Kidney (tissue), 14 donors: ENCODE data around the gene CHST2. TPM values are rescaled to one million over a fixed set of nuclear protein-coding genes. Genes with fewer than 3 reads are reported as not detected.
A peak's percentile ranks its signal among the peaks of the same experiment; 100 is the strongest.

Experiments used
- DNase-seq, 5 donors: peaks; one replicate each; pipeline ENCODE4 v3.0.0-alpha.2; 2013 to 2020
- FAIRE-seq: peaks from 2 replicates; lab custom pipeline; 2012; peaks lifted over from hg19 to GRCh38; lab: Jason Lieb, UNC
- H3K27ac ChIP-seq, 2 donors: one replicate each; pipeline ENCODE4 v1.7.0; 2013; ENCODE audit warnings: low read depth in 2 of 2, low read length in 2 of 2, inconsistent platforms in 1 of 2
- H3K27me3 ChIP-seq: one replicate; pipeline ENCODE4 v1.7.1; 2013; ENCODE audit warnings: low read length, inconsistent platforms; ENCODE audit not compliant: control insufficient read depth, insufficient read depth
- H3K36me3 ChIP-seq, 3 donors: one replicate each; pipeline versions ENCODE4 v1.7.0 to v1.7.1; 2013; ENCODE audit warnings: low read length in 3 of 3, control low read depth in 1 of 3, inconsistent platforms in 1 of 3; ENCODE audit not compliant: insufficient read depth in 3 of 3, control insufficient read depth in 2 of 3
- H3K4me1 ChIP-seq, 3 donors: one replicate each; pipeline versions ENCODE4 v1.7.0 to v1.7.1; 2013; ENCODE audit warnings: low read length in 3 of 3, inconsistent platforms in 1 of 3, low read depth in 1 of 3; ENCODE audit not compliant: control insufficient read depth in 2 of 3, insufficient read depth in 2 of 3
- H3K4me3 ChIP-seq, 3 donors: one replicate each; pipeline versions ENCODE4 v1.7.0 to v1.8.1; 2013; ENCODE audit warnings: low read length in 3 of 3, control low read depth in 1 of 3, inconsistent platforms in 1 of 3
- H3K9ac ChIP-seq, 3 donors: one replicate each; pipeline versions ENCODE4 v1.7.0 to v1.7.1; 2013; ENCODE audit warnings: low read length in 3 of 3, control low read depth in 1 of 3, inconsistent platforms in 1 of 3
- H3K9me3 ChIP-seq, 3 donors: one replicate each; pipeline versions ENCODE4 v1.7.0 to v1.7.1; 2013; ENCODE audit warnings: low read length in 3 of 3, control low read depth in 1 of 3, inconsistent platforms in 1 of 3; ENCODE audit not compliant: control insufficient read depth in 2 of 3, insufficient read depth in 1 of 3
- intact Hi-C: fragments of 100-400 bp; cut with DNase I; formaldehyde crosslinking; loops from one replicate; pipeline ENCODE4 v1.11.1; 2022
- polyA plus RNA-seq: library from polyadenylated mRNA; stranded (reverse); fragments of 350-450 nt; fragmentation: Illumina TruSeq; extraction: RNeasy Lipid Tissue Mini Kit (QIAGEN cat#74804); gene quantifications from one replicate; pipeline ENCODE4 v1.2.3, GENCODE V29; 2014; ENCODE audit warnings: low read depth, low replicate concordance; ENCODE audit not compliant: insufficient read depth
- total RNA-seq: library from RNA; stranded (reverse); fragmentation: NEBNext Ultra II Directional; extraction: Animal tissue kit (Norgen Biotek cat#: 25700); gene quantifications from one replicate; pipeline ENCODE4 v1.2.1, GENCODE V29; 2021
- TF ChIP-seq, protein P1 (sequence below): IDR thresholded peaks from 3 replicates; pipeline ENCODE4 v1.5.1; 2012; ENCODE audit warnings: mild to moderate bottlenecking, moderate library complexity, borderline replicate concordance; ENCODE audit not compliant: insufficient read depth; ENCODE audit errors: extremely low read depth
- donor health status: control.
- donor health status: control.
- donor health status: control.
- donor health status: control.
- donor health status: control.
- donor health status: DM: yes; HTN: yes; CAD: no.
- donor health status: Normal renal cell carcinoma (clear cell type).

The CHST2 gene
- total and polyA plus RNA-seq, 2 donors from 2014 or later: 4.4 to 6.0 TPM

DNA sequence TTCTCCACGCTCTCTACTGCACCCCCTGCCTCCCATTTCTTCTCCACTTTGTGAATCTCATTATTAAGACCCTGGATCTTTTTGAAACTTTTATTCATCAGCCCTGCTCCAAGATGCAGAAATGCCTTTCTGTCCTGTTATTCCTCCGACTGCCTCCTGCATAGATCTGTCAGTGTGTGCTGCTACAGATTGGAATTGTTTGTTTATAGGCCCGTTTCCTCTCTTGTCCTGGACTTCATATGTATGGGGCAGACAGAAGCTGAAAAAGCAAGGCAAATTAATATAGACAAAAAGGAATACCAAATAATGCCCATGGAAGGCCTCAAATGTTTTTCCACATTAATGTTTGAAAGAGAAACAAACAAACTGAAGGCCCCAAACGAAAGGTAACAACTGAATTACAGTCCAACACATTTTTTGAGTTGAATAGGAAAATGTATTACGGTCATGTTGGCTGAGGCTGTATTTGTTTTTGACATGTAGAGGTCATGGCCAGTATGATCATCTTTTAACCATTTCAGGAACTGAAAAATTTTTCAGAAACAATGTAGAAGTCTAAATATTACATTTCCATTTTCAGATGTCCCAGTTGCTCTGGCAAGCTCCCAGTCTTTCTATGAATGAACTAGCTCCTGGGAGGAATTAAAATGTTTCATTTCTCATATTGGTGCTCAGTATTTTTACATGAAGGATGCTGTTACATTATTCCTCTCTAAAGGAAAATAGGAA lies 8.8 kb downstream of the CHST2 start:
- Histone ChIP-seq H3K27me3 (no peaks in the 10 kb centered on the region), H3K9ac (no peak overlapping the region), H3K4me1 (peaks cover 0 to 2% (median 0%) of the 10 kb centered on the region in 3 donors), H3K36me3 (no peaks in the 10 kb centered on the region), H3K4me3 (no peak overlapping the region), H3K27ac (no peak overlapping the region), H3K9me3 (no peaks in the 10 kb centered on the region)
- no peak for DNase-seq
- intact Hi-C loops: no loop called here
- TF ChIP-seq, protein P1, sequence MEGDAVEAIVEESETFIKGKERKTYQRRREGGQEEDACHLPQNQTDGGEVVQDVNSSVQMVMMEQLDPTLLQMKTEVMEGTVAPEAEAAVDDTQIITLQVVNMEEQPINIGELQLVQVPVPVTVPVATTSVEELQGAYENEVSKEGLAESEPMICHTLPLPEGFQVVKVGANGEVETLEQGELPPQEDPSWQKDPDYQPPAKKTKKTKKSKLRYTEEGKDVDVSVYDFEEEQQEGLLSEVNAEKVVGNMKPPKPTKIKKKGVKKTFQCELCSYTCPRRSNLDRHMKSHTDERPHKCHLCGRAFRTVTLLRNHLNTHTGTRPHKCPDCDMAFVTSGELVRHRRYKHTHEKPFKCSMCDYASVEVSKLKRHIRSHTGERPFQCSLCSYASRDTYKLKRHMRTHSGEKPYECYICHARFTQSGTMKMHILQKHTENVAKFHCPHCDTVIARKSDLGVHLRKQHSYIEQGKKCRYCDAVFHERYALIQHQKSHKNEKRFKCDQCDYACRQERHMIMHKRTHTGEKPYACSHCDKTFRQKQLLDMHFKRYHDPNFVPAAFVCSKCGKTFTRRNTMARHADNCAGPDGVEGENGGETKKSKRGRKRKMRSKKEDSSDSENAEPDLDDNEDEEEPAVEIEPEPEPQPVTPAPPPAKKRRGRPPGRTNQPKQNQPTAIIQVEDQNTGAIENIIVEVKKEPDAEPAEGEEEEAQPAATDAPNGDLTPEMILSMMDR: no peak
- no peak for FAIRE-seq

DNA sequence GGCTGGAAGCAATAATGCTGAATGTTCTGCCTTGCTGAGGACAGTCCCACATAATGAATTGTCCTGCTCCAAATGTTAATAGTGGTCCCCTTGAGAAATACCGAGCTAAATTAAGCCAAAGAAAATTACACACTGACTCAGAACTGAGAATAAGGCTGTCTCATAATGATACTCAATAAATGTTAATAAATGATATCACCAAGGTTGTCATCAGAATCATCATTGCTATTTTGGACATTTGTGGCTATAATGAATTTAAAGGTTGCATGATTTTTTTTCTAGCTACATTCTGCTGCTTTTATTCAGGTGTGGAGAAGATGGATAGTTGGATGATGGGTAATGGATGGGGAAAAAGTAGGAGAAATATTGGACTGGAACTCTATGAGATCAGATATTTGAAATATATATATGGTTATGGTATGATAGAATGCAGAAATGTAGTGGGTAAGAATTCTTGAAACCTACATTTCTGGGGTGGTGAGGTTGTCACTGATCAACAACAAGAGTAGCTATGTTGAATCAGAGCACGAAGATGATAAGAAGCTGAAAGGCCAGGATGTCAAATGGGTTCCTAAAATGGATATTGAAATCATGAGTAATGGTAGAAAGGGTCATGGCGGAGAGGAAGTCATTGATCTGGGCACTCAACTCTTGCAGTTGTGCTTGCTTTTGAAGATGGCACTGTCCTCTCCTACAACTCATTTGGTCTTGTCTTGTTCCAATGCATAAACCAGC lies 12.8 kb downstream of the CHST2 start:
- H3K9me3 ChIP-seq: no peaks in the 10 kb centered on the region
- H3K9ac ChIP-seq: no peak overlapping the region
- FAIRE-seq (no peak), DNase-seq (no peak)
- TF ChIP-seq, protein P1: no peak
- no peak overlapping the region for H3K4me3 ChIP-seq
- H3K27me3 ChIP-seq: no peaks in the 10 kb centered on the region
- H3K36me3 ChIP-seq: no peaks in the 10 kb centered on the region
- intact Hi-C loops: no loop called here
- no peaks in the 10 kb centered on the region for H3K4me1 ChIP-seq
- H3K27ac ChIP-seq: no peak overlapping the region

DNA sequence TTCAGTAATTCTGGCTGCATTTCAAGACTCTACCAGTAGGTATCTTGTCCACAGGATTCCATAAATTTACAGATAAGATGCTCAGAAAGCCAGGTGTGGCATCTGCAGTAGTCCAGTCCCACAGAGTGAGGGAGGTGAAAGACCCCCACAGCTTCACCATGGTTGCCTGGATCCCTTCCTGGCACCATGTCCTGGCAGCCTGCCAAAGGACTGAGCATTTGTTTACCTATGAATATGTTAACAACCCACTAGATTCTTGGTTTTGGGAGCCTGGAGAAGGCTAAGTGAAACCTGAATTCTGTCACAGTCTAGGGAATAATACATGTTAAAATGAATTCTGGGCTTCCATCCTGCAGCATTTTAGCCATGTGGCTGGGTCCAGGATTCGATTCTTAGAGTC lies 14.9 kb downstream of the CHST2 start:
- H3K36me3 ChIP-seq: no peaks in the 10 kb centered on the region
- no peak overlapping the region for H3K9ac ChIP-seq
- intact Hi-C loops: no loop called here
- DNase-seq (peak in 2 of 5 donors; percentile 33 to 47), FAIRE-seq (no peak)
- H3K27me3 ChIP-seq: no peaks in the 10 kb centered on the region
- H3K4me1 ChIP-seq: no peaks in the 10 kb centered on the region
- H3K27ac ChIP-seq: no peak overlapping the region
- TF ChIP-seq, protein P1: no peak
- no peaks in the 10 kb centered on the region for H3K9me3 ChIP-seq
- no peak overlapping the region for H3K4me3 ChIP-seq
